Measurements from ENCODE around the gene UTS2B. TPM values are rescaled to one million over a fixed set of nuclear protein-coding genes. Genes with fewer than 3 reads are reported as not detected.
A peak's percentile ranks its signal among the peaks of the same experiment; 100 is the strongest.

The UTS2B gene
- total RNA-seq, 2 experiments from 2014 or later: not detected

- DNase-seq (no peak), ATAC-seq (no peak)
- intact Hi-C loops (cut with micrococcal nuclease): no loop called here
- Mint-ChIP-seq H3K36me3 (ENCODE audit: low read depth) (no peaks in the 10 kb centered on the region), H3K4me3 (no peak overlapping the region), H3K27me3 (no peaks in the 10 kb centered on the region), H3K4me1 (ENCODE audit: low read depth) (no peaks in the 10 kb centered on the region), H3K27ac (no peak overlapping the region), H3K9me3 (peaks cover 1% of the 10 kb centered on the region)
- ChIA-PET CTCF (no interaction called here), POLR2A (no interaction called here)
- no peak for TF ChIP-seq CTCF (IDR thresholded peaks at IDR 0.05)
These were observed 34.2 kb downstream of the UTS2B start for GRCh38 chr3:191296041-191296541.

- ChIA-PET CTCF (no interaction called here), POLR2A (no interaction called here)
- Mint-ChIP-seq H3K4me3 (no peak overlapping the region), H3K4me1 (ENCODE audit: low read depth) (peaks cover 2% of the 10 kb centered on the region), H3K9me3 (peaks cover 1% of the 10 kb centered on the region), H3K36me3 (ENCODE audit: low read depth) (no peaks in the 10 kb centered on the region), H3K27ac (no peak overlapping the region), H3K27me3 (no peaks in the 10 kb centered on the region)
- DNase-seq: no peak
- intact Hi-C loops (cut with micrococcal nuclease): no loop called here
- ATAC-seq: no peak
- TF ChIP-seq CTCF (IDR thresholded peaks at IDR 0.05): no peak
These were observed 36.0 kb downstream of the UTS2B start for GRCh38 chr3:191294291-191294690.

- Mint-ChIP-seq H3K9me3 (peaks cover 1% of the 10 kb centered on the region), H3K4me3 (no peak overlapping the region), H3K27me3 (no peaks in the 10 kb centered on the region), H3K36me3 (ENCODE audit: low read depth) (no peaks in the 10 kb centered on the region), H3K4me1 (ENCODE audit: low read depth) (peaks cover 2% of the 10 kb centered on the region), H3K27ac (no peak overlapping the region)
- DNase-seq (no peak), ATAC-seq (no peak)
- no peak for TF ChIP-seq CTCF (IDR thresholded peaks at IDR 0.05)
- POLR2A ChIA-PET: no interaction called here
- intact Hi-C loops (cut with micrococcal nuclease): no loop called here
- CTCF ChIA-PET: no interaction called here
These were observed 37.9 kb downstream of the UTS2B start for GRCh38 chr3:191292243-191293015.

GRCh38 chr3:191290311-191291025 is 39.9 kb downstream of the UTS2B start:
- peaks cover 1% of the 10 kb centered on the region for H3K9me3 Mint-ChIP-seq
- H3K27ac Mint-ChIP-seq: peak overlapping the region; percentile 40
- H3K4me1 Mint-ChIP-seq (ENCODE audit: low read depth): peaks cover 2% of the 10 kb centered on the region
- DNase-seq (no peak), ATAC-seq (no peak)
- intact Hi-C loops (cut with micrococcal nuclease): no loop called here
- H3K4me3 Mint-ChIP-seq: no peak overlapping the region
- ChIA-PET POLR2A (no interaction called here), CTCF (no interaction called here)
- no peak for TF ChIP-seq CTCF (IDR thresholded peaks at IDR 0.05)
- no peaks in the 10 kb centered on the region for H3K36me3 Mint-ChIP-seq (ENCODE audit: low read depth)
- no peaks in the 10 kb centered on the region for H3K27me3 Mint-ChIP-seq

- POLR2A ChIA-PET: no interaction called here
- peaks cover 2% of the 10 kb centered on the region for H3K9me3 Mint-ChIP-seq
These were observed 46.9 kb downstream of the UTS2B start for GRCh38 chr3:191283400-191283799.

More at GRCh38 chr3:191283400-191283799, 46.9 kb downstream of the UTS2B start:
- TF ChIP-seq CTCF (IDR thresholded peaks at IDR 0.05): no peak
- CTCF ChIA-PET: no interaction called here
- ATAC-seq: no peak
- intact Hi-C loops (cut with micrococcal nuclease): no loop called here
- DNase-seq: no peak
- no peak overlapping the region for H3K4me3 Mint-ChIP-seq
- H3K36me3 Mint-ChIP-seq (ENCODE audit: low read depth): no peaks in the 10 kb centered on the region
- H3K27me3 Mint-ChIP-seq: no peaks in the 10 kb centered on the region
- no peaks in the 10 kb centered on the region for H3K4me1 Mint-ChIP-seq (ENCODE audit: low read depth)
- no peak overlapping the region for H3K27ac Mint-ChIP-seq
